ENCODE measurements around the gene MCC. TPM values are rescaled to one million over a fixed set of nuclear protein-coding genes. Genes with fewer than 3 reads are reported as not detected.

The MCC gene
- total and polyA plus RNA-seq, 2 donors (not counting 1 experiment from before 2014, with no cell fraction given), result 0.09 to 0.32 TPM

- H4K20me1 ChIP-seq (ENCODE audit: control insufficient read depth, insufficient read depth, low read length, poor library complexity, severe bottlenecking), result no peaks in the 10 kb centered on the region
- ChIA-PET POLR2A (no interaction called here), CTCF (interaction anchor here (0.6 kb wide), 1 partner anchor 9 kb away, joined by 4 read pairs; no protein-coding TSS in a partner anchor)
- H3K9me3 ChIP-seq (ENCODE audit: control extremely low read depth in 1 of 3, control insufficient read depth in 2 of 3, insufficient read depth in 1 of 3, low read length in 2 of 3), result peaks cover 0 to 7% (median 0%) of the 10 kb centered on the region in 3 donors
- no peaks in the 10 kb centered on the region for H3K36me3 ChIP-seq (replicated peaks in 1 of 2; ENCODE audit: control extremely low read depth in 1 of 2, control insufficient read depth in 1 of 2, extremely low read depth in 1 of 2, insufficient read depth in 2 of 2, low read length in 1 of 2)
- Mint-ChIP-seq H3K27ac (no peak overlapping the region), H3K9me3 (ENCODE audit: insufficient read depth) (peaks cover 2% of the 10 kb centered on the region), H3K27me3 (peaks cover 69% of the 10 kb centered on the region), H3K4me3 (no peak overlapping the region), H3K4me1 (no peaks in the 10 kb centered on the region)
- no peak overlapping the region for H3K9ac ChIP-seq (ENCODE audit: low read length)
- ATAC-seq (ENCODE audit: low read depth), result no peak
- no peak for TF ChIP-seq EZH2 (IDR thresholded peaks at IDR 0.05; ENCODE audit: borderline replicate concordance, insufficient read depth, low read depth, low read length, poor library complexity, severe bottlenecking)
- H3K79me2 ChIP-seq (ENCODE audit: control insufficient read depth, insufficient read depth, low read length), result no peaks in the 10 kb centered on the region
- DNase-seq, result no peak
- no peak overlapping the region for H3K4me2 ChIP-seq (replicated peaks; ENCODE audit: low read depth, low read length, poor library complexity, severe bottlenecking)
- H2AFZ ChIP-seq (ENCODE audit: insufficient read depth, low read depth, low read length, poor library complexity, severe bottlenecking), result no peak overlapping the region
- intact Hi-C loops (cut with micrococcal nuclease), result no loop called here
- no peak overlapping the region for H3K27ac ChIP-seq (ENCODE audit: low read length in 2 of 2)
- 94% methylated on average over 3 of the region's 3 CpGs for WGBS (ENCODE audit: insufficient coverage)
- H3K4me3 ChIP-seq (ENCODE audit: control extremely low read depth in 1 of 5, extremely low read depth in 1 of 5, insufficient read depth in 1 of 5, low read depth in 2 of 5, low read length in 4 of 5), result no peak overlapping the region
- H3K27me3 ChIP-seq (replicated peaks in 1 of 4; ENCODE audit: control extremely low read depth in 1 of 4, control insufficient read depth in 3 of 4, insufficient read depth in 4 of 4, low read length in 3 of 4), result peaks cover 0 to 41% (median 22%) of the 10 kb centered on the region in 4 experiments
- no peaks in the 10 kb centered on the region for H3K4me1 ChIP-seq (ENCODE audit: control insufficient read depth in 2 of 2, insufficient read depth in 2 of 2, low read length in 2 of 2)
Measured at GRCh38 chr5:113502073-113502472, 13.8 kb upstream of the MCC start.

DNA sequence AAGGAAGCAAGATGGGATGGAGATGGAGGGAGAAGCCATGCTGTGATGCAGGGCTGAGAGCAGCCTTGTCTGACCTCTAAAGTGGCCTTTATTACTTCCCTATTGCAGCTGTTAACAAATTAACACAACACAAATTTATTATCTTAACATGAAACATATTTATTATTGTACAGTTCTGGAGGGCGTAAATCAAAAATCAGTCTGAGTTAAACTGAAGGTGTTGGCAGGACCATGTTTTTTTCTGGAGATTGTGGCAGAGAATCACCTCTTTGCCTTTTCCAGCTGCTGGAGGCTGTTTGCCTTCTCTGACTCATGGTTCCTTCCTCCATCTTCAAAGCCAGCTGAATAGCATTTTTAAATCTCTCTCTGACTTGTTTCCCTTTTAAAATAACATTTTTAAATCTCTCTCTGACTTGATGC, 7.2 kb upstream of the MCC start:
- Histone ChIP-seq H3K4me3 (ENCODE audit: control extremely low read depth in 1 of 5, extremely low read depth in 1 of 5, insufficient read depth in 1 of 5, low read depth in 2 of 5, low read length in 4 of 5) (no peak overlapping the region), H3K4me2 (replicated peaks; ENCODE audit: low read depth, low read length, poor library complexity, severe bottlenecking) (no peak overlapping the region), H3K27me3 (replicated peaks in 1 of 4; ENCODE audit: control extremely low read depth in 1 of 4, control insufficient read depth in 3 of 4, insufficient read depth in 4 of 4, low read length in 3 of 4) (peaks cover 0 to 16% (median 7%) of the 10 kb centered on the region in 4 experiments), H3K9ac (ENCODE audit: low read length) (no peak overlapping the region), H3K27ac (ENCODE audit: low read length in 2 of 2) (no peak overlapping the region), H2AFZ (ENCODE audit: insufficient read depth, low read depth, low read length, poor library complexity, severe bottlenecking) (no peak overlapping the region), H3K4me1 (ENCODE audit: control insufficient read depth in 2 of 2, insufficient read depth in 2 of 2, low read length in 2 of 2) (no peaks in the 10 kb centered on the region), H4K20me1 (ENCODE audit: control insufficient read depth, insufficient read depth, low read length, poor library complexity, severe bottlenecking) (no peaks in the 10 kb centered on the region), H3K9me3 (ENCODE audit: control extremely low read depth in 1 of 3, control insufficient read depth in 2 of 3, insufficient read depth in 1 of 3, low read length in 2 of 3) (peaks cover 5 to 12% (median 9%) of the 10 kb centered on the region in 3 donors), H3K79me2 (ENCODE audit: control insufficient read depth, insufficient read depth, low read length) (no peaks in the 10 kb centered on the region), H3K36me3 (replicated peaks in 1 of 2; ENCODE audit: control extremely low read depth in 1 of 2, control insufficient read depth in 1 of 2, extremely low read depth in 1 of 2, insufficient read depth in 2 of 2, low read length in 1 of 2) (no peaks in the 10 kb centered on the region)
- H3K27me3 Mint-ChIP-seq, result peaks cover 45% of the 10 kb centered on the region
- no peak for TF ChIP-seq EZH2 (IDR thresholded peaks at IDR 0.05; ENCODE audit: borderline replicate concordance, insufficient read depth, low read depth, low read length, poor library complexity, severe bottlenecking)
- TF ChIP-seq, protein P1, sequence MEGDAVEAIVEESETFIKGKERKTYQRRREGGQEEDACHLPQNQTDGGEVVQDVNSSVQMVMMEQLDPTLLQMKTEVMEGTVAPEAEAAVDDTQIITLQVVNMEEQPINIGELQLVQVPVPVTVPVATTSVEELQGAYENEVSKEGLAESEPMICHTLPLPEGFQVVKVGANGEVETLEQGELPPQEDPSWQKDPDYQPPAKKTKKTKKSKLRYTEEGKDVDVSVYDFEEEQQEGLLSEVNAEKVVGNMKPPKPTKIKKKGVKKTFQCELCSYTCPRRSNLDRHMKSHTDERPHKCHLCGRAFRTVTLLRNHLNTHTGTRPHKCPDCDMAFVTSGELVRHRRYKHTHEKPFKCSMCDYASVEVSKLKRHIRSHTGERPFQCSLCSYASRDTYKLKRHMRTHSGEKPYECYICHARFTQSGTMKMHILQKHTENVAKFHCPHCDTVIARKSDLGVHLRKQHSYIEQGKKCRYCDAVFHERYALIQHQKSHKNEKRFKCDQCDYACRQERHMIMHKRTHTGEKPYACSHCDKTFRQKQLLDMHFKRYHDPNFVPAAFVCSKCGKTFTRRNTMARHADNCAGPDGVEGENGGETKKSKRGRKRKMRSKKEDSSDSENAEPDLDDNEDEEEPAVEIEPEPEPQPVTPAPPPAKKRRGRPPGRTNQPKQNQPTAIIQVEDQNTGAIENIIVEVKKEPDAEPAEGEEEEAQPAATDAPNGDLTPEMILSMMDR (IDR thresholded peaks at IDR 0.05), result no peak
- ChIA-PET POLR2A (no interaction called here), CTCF (no interaction called here)
- DNase-seq (no peak), ATAC-seq (ENCODE audit: low read depth) (no peak)
- peaks cover 9% of the 10 kb centered on the region for H3K9me3 Mint-ChIP-seq (ENCODE audit: insufficient read depth)
- H3K27ac Mint-ChIP-seq, result no peak overlapping the region
- WGBS (ENCODE audit: insufficient coverage), result no CpG with 5 or more reads among the region's 1 CpG
- intact Hi-C loops (cut with micrococcal nuclease), result no loop called here
- H3K4me3 Mint-ChIP-seq, result no peak overlapping the region
- no peaks in the 10 kb centered on the region for H3K4me1 Mint-ChIP-seq

Measured in B cell (primary cell).